HG03571 (cell line): ENCODE measurements around the gene GPR12.
"Not testable (repeated sequence)": the region's sequence is repeated elsewhere in the genome, so short reads cannot be mapped to it uniquely, and the experiment has no call there.

Experiments
- ATAC-seq: cut with Tn5 transposase; IDR thresholded peaks from one replicate; pipeline ENCODE4 v1.9.1; 2021; ENCODE audit not compliant: unreplicated experiment

GPR12 gene

GRCh38 chr13:26749285-26749684 lies 11.3 kb downstream of the GPR12 start:
- no peak for ATAC-seq

- ATAC-seq: no peak
These were observed 12.9 kb downstream of the GPR12 start for GRCh38 chr13:26747706-26748105.

- no peak for ATAC-seq
These were observed 16.6 kb downstream of the GPR12 start for GRCh38 chr13:26743971-26744370.

GRCh38 chr13:26742691-26743358 lies 17.8 kb downstream of the GPR12 start:
- ATAC-seq: no peak

- no peak for ATAC-seq
These were observed 24.9 kb downstream of the GPR12 start for GRCh38 chr13:26735677-26736076.

GRCh38 chr13:26727633-26728032 lies 33.0 kb downstream of the GPR12 start:
- ATAC-seq: no peak

GRCh38 chr13:26727122-26727521 lies 33.5 kb downstream of the GPR12 start:
- ATAC-seq: no peak

GRCh38 chr13:26726684-26727083 lies 33.9 kb downstream of the GPR12 start:
- ATAC-seq: no peak

- ATAC-seq: not testable (repeated sequence)
These were observed 37.0 kb downstream of the GPR12 start for GRCh38 chr13:26723620-26724019.

- ATAC-seq: no peak
These were observed 38.3 kb downstream of the GPR12 start for GRCh38 chr13:26722321-26722720.

- no peak for ATAC-seq
These were observed 39.1 kb downstream of the GPR12 start for GRCh38 chr13:26721251-26722121.

- ATAC-seq: no peak
These were observed 41.1 kb downstream of the GPR12 start for GRCh38 chr13:26719356-26719945.

GRCh38 chr13:26718872-26719271 lies 41.7 kb downstream of the GPR12 start:
- no peak for ATAC-seq

GRCh38 chr13:26718146-26718545 lies 42.4 kb downstream of the GPR12 start:
- no peak for ATAC-seq

- no peak for ATAC-seq
These were observed 43.6 kb downstream of the GPR12 start for GRCh38 chr13:26716984-26717383.

GRCh38 chr13:26713341-26713740 lies 47.2 kb downstream of the GPR12 start:
- no peak for ATAC-seq

- ATAC-seq: no peak
These were observed 49.4 kb downstream of the GPR12 start for GRCh38 chr13:26711211-26711610.

GRCh38 chr13:26710166-26710565 lies 50.4 kb downstream of the GPR12 start:
- ATAC-seq: no peak

GRCh38 chr13:26709461-26709860 lies 51.1 kb downstream of the GPR12 start:
- no peak for ATAC-seq

GRCh38 chr13:26708007-26708297 lies 52.6 kb downstream of the GPR12 start:
- no peak for ATAC-seq

GRCh38 chr13:26707122-26708006 lies 53.2 kb downstream of the GPR12 start:
- ATAC-seq: no peak
